Skeletal muscle tissue (tissue), 4 donors: ENCODE measurements around the gene RNASE7. TPM values are rescaled to one million over a fixed set of nuclear protein-coding genes. Genes with fewer than 3 reads are reported as not detected.

Experiments used
- H3K27ac ChIP-seq: one replicate; pipeline ENCODE4 v1.7.0; 2013; ENCODE audit warnings: mild to moderate bottlenecking, low read depth, low read length, inconsistent platforms
- H3K27me3 ChIP-seq, 3 donors: one replicate each; pipeline ENCODE4 v1.7.0; 2013; ENCODE audit warnings: low read length in 3 of 3; ENCODE audit not compliant: control insufficient read depth in 3 of 3, insufficient read depth in 3 of 3
- H3K36me3 ChIP-seq, 3 donors: one replicate each; pipeline ENCODE4 v1.7.0; 2013; ENCODE audit warnings: low read length in 3 of 3; ENCODE audit not compliant: control insufficient read depth in 3 of 3, insufficient read depth in 3 of 3
- H3K4me1 ChIP-seq, 3 donors: one replicate each; pipeline ENCODE4 v1.7.0; 2013; ENCODE audit warnings: low read length in 3 of 3, mild to moderate bottlenecking in 3 of 3; ENCODE audit not compliant: control insufficient read depth in 3 of 3, insufficient read depth in 3 of 3
- H3K4me3 ChIP-seq, 3 donors: one replicate each; pipeline ENCODE4 v1.7.0; 2013; ENCODE audit warnings: low read length in 3 of 3
- H3K9ac ChIP-seq, 3 donors: one replicate each; pipeline ENCODE4 v1.7.0; 2013; ENCODE audit warnings: low read length in 3 of 3, mild to moderate bottlenecking in 3 of 3, moderate library complexity in 2 of 3, low read depth in 1 of 3
- H3K9me3 ChIP-seq, 3 donors: one replicate each; pipeline ENCODE4 v1.7.0; 2013; ENCODE audit warnings: low read length in 3 of 3; ENCODE audit not compliant: control insufficient read depth in 3 of 3
- total RNA-seq: library from RNA; depleted of rRNA; stranded (reverse); fragments of >200 nt; gene quantifications from one replicate; pipeline ENCODE4 v1.2.3, GENCODE V29; 2014
- donor health status: Osteomylitis.

The RNASE7 gene, protein sequence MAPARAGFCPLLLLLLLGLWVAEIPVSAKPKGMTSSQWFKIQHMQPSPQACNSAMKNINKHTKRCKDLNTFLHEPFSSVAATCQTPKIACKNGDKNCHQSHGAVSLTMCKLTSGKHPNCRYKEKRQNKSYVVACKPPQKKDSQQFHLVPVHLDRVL
- total RNA-seq = not detected

DNA sequence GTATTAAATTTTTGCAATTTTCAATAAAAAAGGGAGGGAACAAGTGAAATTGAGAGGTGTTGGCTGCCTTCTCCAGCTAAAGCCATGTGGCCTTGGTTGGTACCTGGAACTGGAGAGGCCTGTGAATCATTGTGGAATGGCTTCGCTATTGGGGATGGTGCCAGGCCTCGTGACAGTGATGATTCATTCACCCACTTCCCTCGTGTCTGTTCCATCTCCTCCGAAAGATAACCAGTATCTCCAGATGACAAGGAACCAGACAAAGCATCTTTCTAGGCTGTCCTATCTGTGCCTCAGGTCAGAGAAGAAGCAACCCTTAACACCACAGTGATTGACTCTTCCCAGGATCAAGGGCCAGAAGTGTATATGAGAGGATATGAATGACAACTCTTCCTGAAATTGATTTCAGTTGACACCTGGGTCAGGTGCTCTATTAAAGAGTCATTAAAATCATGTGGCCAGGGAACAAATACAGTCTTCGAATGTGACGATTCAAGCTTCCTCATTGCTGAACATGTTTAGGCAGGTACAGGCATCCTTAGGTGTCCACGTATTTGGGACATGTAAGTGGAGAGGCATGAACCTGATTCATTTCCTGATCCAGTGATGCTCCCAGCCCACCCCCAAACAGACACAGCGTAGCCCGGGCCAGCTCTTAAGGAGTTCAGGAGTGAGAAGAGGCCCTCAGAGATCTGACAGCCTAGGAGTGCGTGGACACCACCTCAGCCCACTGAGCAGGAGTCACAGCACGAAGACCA lies at the start of gene RNASE7:
RNASE7 (plus strand) TSS at position 687 of the 758 bp plus-strand sequence. CDS start 631 bp downstream, outside the sequence.
- Histone ChIP-seq H3K27me3 (no peaks in the 10 kb centered on the region), H3K4me1 (peaks cover 50 to 74% (median 65%) of the 10 kb centered on the region in 3 donors), H3K27ac (peak within 1 kb of the TSS; percentile 11), H3K4me3 (no peak within 1 kb of the TSS), H3K36me3 (no peaks in the 10 kb centered on the region), H3K9me3 (no peaks in the 10 kb centered on the region), H3K9ac (peak within 1 kb of the TSS; percentile 27 to 52 (median 41))

GRCh38 chr14:20996521-20996920 lies 45.6 kb upstream of the RNASE7 start:
- peaks cover 0 to 8% (median 4%) of the 10 kb centered on the region in 3 donors for H3K4me1 ChIP-seq

DNA sequence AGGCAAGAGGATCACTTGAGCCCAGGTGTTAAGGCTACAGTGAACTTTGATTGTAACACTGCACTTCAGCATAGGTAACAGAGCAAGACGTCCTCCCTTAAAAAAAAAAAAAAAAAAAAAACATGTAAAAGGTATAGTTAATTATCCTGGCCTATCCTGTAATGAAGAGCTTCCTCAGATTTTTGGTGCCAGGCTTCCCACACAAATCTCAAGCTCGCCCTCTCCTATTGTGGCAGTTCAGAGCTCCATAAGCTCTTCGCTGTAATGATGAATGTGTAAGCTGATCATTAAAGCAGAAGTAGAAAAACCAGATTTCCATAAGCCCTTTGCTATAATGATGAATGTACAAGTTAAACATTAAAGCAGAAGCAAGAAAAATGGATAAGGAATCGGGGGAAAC lies 45.0 kb upstream of the RNASE7 start:
- Histone ChIP-seq H3K9me3 (no peaks in the 10 kb centered on the region), H3K36me3 (peaks cover 39 to 51% (median 47%) of the 10 kb centered on the region in 3 donors), H3K27ac (no peak overlapping the region), H3K9ac (no peak overlapping the region), H3K4me3 (no peak overlapping the region), H3K4me1 (peaks cover 0 to 3% (median under 1%) of the 10 kb centered on the region in 3 donors), H3K27me3 (no peaks in the 10 kb centered on the region)

More at GRCh38 chr14:20996521-20996920, 45.6 kb upstream of the RNASE7 start:
- no peaks in the 10 kb centered on the region for H3K27me3 ChIP-seq
- H3K36me3 ChIP-seq = peaks cover 42 to 55% (median 53%) of the 10 kb centered on the region in 3 donors
- no peak overlapping the region for H3K4me3 ChIP-seq
- no peak overlapping the region for H3K9ac ChIP-seq
- H3K27ac ChIP-seq = no peak overlapping the region
- H3K9me3 ChIP-seq = no peaks in the 10 kb centered on the region

DNA sequence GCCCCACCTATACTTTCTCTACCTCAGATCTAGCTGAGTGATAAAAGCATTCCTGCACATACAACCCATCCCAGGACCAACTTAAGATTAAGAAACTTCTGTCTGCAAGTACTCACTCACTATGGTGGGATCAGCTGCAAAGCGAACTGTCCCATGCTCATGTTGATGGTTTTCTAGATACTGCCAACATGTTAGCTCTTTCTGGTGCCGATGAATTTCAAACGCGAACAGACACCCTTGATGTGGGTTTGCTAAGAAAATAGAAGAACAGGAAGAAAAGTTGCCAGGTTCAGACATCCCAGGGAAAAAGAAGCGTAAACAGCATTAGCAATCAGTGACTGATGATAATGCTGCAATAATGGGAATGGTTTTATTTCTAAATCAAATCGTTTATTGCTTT lies 44.6 kb upstream of the RNASE7 start:
- no peaks in the 10 kb centered on the region for H3K4me1 ChIP-seq
- H3K9me3 ChIP-seq = no peaks in the 10 kb centered on the region
- H3K9ac ChIP-seq = no peak overlapping the region
- H3K4me3 ChIP-seq = no peak overlapping the region
- no peak overlapping the region for H3K27ac ChIP-seq
- no peaks in the 10 kb centered on the region for H3K27me3 ChIP-seq
- peaks cover 34 to 47% (median 43%) of the 10 kb centered on the region in 3 donors for H3K36me3 ChIP-seq

DNA sequence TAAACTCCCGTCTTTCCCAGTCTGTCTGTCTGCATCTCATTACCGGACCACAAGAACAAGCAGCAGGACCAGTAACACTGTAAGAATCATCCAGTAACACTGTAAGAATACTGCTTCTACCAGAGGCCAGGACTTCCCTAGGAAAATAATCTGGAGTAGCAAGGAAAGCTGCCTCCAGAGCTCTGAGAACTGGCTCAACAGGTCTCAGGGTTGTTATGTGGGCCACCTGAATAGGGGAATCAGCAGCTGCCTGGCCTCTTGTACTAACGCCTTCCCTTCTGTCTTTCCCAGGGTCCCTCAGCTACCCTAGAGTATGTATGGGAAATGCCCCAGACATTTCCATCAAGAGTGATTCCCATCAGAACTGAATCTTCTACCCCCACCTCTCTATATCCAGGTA lies 44.0 kb upstream of the RNASE7 start:
- no peaks in the 10 kb centered on the region for H3K4me1 ChIP-seq
- H3K9me3 ChIP-seq = no peaks in the 10 kb centered on the region
- H3K4me3 ChIP-seq = no peak overlapping the region
- H3K27me3 ChIP-seq = no peaks in the 10 kb centered on the region
- H3K36me3 ChIP-seq = peaks cover 30 to 41% (median 37%) of the 10 kb centered on the region in 3 donors
- no peak overlapping the region for H3K27ac ChIP-seq
- no peak overlapping the region for H3K9ac ChIP-seq

GRCh38 chr14:20998674-20999366 lies 43.3 kb upstream of the RNASE7 start, which contains the start of gene SLC39A2:
TSS of gene SLC39A2 (plus strand) at chr14:20999293. CDS start at chr14:20999447, 154 bp downstream.
- no peaks in the 10 kb centered on the region for H3K9me3 ChIP-seq
- H3K4me1 ChIP-seq = no peaks in the 10 kb centered on the region
- no peak within 1 kb of the TSS for H3K9ac ChIP-seq
- no peak within 1 kb of the TSS for H3K4me3 ChIP-seq
- no peak within 1 kb of the TSS for H3K27ac ChIP-seq
- no peaks in the 10 kb centered on the region for H3K27me3 ChIP-seq
- H3K36me3 ChIP-seq = peaks cover 28 to 38% (median 36%) of the 10 kb centered on the region in 3 donors

DNA sequence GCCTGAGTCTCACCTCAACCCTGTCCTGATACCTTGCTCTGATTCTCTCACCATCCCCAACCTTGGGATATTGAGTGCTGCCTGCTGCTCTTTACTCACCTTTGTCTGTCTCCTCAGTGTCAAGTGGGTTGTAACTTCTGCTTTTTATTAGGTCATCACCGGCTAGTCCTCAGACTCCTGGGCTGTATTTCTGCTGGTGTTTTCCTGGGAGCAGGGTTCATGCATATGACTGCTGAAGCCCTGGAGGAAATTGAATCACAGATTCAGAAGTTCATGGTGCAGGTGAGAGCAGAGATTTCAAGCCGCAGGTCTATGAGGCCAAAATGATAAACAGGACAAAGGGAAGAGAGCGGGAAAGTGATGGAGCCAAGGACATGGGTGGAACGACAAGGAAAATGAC lies 42.6 kb upstream of the RNASE7 start:
- no peak overlapping the region for H3K4me3 ChIP-seq
- H3K27ac ChIP-seq = no peak overlapping the region
- H3K27me3 ChIP-seq = no peaks in the 10 kb centered on the region
- no peak overlapping the region for H3K9ac ChIP-seq
- H3K9me3 ChIP-seq = no peaks in the 10 kb centered on the region
- H3K36me3 ChIP-seq = peaks cover 21 to 30% (median 28%) of the 10 kb centered on the region in 3 donors
- no peaks in the 10 kb centered on the region for H3K4me1 ChIP-seq

DNA sequence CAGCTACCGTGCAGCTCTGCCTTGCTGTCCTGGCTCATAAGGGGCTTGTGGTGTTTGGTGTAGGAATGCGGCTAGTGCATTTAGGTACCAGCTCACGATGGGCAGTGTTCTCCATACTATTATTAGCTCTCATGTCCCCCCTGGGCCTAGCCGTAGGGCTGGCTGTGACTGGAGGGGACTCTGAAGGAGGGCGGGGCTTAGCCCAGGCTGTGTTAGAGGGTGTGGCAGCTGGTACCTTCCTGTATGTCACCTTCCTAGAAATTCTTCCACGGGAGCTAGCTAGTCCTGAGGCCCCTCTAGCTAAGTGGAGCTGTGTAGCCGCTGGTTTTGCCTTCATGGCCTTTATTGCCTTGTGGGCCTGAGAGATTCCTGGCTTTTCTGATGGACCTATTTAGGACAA lies 40.9 kb upstream of the RNASE7 start:
- no peaks in the 10 kb centered on the region for H3K9me3 ChIP-seq
- H3K36me3 ChIP-seq = peaks cover 5 to 14% (median 12%) of the 10 kb centered on the region in 3 donors
- no peak overlapping the region for H3K27ac ChIP-seq
- H3K27me3 ChIP-seq = no peaks in the 10 kb centered on the region
- H3K9ac ChIP-seq = no peak overlapping the region
- no peak overlapping the region for H3K4me3 ChIP-seq
- no peaks in the 10 kb centered on the region for H3K4me1 ChIP-seq

DNA sequence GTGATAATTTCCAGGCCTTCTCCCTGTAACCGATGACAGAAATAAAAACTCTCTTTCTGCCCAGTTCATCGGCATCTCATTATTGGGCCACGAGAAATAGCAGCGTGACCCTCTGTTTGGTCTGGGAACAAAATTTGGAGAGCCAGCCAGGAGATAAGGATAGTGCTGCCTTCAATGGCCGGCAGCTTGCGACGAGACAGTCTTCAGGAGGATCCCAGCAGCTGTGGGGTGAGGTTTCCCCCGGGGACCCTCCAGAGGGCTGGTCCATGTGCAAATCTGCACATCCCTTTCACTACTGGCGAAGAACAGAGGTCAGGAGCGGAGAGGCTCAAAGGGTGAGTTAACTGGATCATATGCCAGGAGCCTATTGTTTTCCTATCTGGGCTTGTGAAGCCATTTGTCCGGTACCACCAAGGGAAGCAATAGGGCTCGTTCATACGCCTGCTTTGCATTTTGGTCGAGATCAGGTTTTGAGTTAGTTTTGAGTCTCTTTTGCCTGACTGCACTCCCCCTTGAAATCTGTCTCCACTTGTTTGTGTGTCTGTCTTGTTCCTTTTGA lies 38.3 kb upstream of the RNASE7 start:
- Histone ChIP-seq H3K9me3 (no peaks in the 10 kb centered on the region), H3K4me3 (no peak overlapping the region), H3K9ac (no peak overlapping the region), H3K27me3 (no peaks in the 10 kb centered on the region), H3K4me1 (no peaks in the 10 kb centered on the region), H3K27ac (no peak overlapping the region), H3K36me3 (no peaks in the 10 kb centered on the region)
